Ovary (tissue), 3 donors: ENCODE results near the gene DNAJC12.

Experiments
- CTCF ChIP-seq, 3 donors: fragments of 450-650 bp in 2 of 3; fragments of 200-600 bp in 1 of 3; IDR thresholded peaks; one replicate each; pipeline versions ENCODE4 v1.5.1 to v1.8.0; 2016 to 2022; ENCODE audit warnings: antibody characterized with exemption in 3 of 3, mild to moderate bottlenecking in 1 of 3
- EP300 ChIP-seq: sonication (generic); formaldehyde crosslinking; IDR thresholded peaks from one replicate; pipeline ENCODE4 v1.6.1; 2017; ENCODE audit warnings: antibody characterized with exemption
- POLR2A ChIP-seq: fragments of 450-650 bp; IDR thresholded peaks from one replicate; pipeline ENCODE4 v1.6.1; 2017; ENCODE audit warnings: antibody characterized with exemption, mild to moderate bottlenecking, moderate library complexity
- donor health status: DM: no; HTN: no; CAD: no.

DNA sequence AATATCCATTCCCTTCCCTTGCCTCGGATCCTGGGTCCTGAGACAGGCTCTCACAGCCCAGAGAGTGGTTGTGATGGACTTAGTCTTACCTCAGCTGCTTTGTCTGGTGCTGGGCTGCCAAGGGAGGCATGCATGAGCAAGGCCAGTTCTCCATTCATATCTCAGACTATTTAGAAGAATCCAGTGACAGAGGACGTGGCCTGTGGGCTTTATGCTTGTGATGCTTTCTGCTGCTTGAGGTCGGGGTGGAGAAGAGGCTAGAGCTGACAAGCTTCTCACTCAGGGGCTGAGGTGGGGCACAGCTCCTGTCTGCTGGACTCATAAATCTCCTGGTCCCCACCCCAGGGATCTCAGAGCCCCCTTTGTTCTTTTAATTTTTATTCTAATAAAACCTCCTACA, 66.8 kb downstream of the DNAJC12 start:
- TF ChIP-seq EP300 (no peak), CTCF (IDR thresholded peaks at IDR 0.05) (no peak), POLR2A (no peak)
